Posterior vena cava (tissue), 2 donors: ENCODE results near the gene S100A16. TPM values are rescaled to one million over a fixed set of nuclear protein-coding genes. Genes with fewer than 3 reads are reported as not detected.

ENCODE experiments used
- DNase-seq: peaks from one replicate; pipeline ENCODE4 v3.0.0-alpha.2; 2020; ENCODE audit warnings: low spot score
- intact Hi-C, 2 donors: fragments of 100-400 bp; cut with DNase I; formaldehyde crosslinking; loops; one replicate each; pipeline versions ENCODE4 v1.14.1 to v1.14.2; 2022 to 2023
- total RNA-seq, 2 donors: library from RNA; stranded (reverse); fragmentation: NEBNext Ultra II Directional; extraction: Animal tissue kit (Norgen Biotek cat#: 25700); gene quantifications; one replicate each; pipeline ENCODE4 v1.2.1, GENCODE V29; 2021
- donor health status: DM: yes; HTN: yes; CAD: no.
- donor health status: DM: yes; HTN: yes; CAD: no.

S100A16 gene
- total RNA-seq, 2 donors from 2014 or later = 67.0 to 99.2 TPM

GRCh38 chr1:153573351-153573750 lies 39.6 kb downstream of the S100A16 start:
- intact Hi-C loops = loop anchor here (5.0 kb wide), 3 partner anchors 44 to 221 kb away; partner anchors contain the start of gene S100A14 (in 1 of the 2)
- peak; percentile 4 for DNase-seq

DNA sequence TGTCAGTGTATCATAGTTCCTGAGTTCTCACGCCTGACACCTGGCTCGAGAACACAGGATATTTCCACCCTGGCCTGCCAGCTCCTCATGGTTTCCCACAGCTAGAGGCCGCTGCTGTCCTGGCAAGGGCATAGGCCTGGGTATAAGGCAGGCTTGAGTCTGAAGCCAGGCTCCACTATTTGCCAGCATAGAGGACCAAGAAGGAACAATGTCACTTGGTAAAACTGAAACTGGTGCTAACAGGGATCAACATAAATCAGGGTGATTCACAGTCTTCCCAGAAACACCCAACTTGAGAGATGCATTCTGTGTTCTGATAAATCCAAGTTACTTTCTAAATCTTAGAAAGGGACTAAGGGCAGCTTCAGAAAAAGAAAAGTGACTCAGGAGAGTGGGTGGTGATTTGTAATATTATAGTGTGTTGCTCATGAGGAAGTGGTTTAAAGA lies 40.3 kb downstream of the S100A16 start:
- peak; percentile 92 for DNase-seq
- intact Hi-C loops = loop anchor here (5.0 kb wide), 3 partner anchors 45 to 220 kb away; partner anchors contain the start of gene S100A14 (in 1 of the 2)

DNA sequence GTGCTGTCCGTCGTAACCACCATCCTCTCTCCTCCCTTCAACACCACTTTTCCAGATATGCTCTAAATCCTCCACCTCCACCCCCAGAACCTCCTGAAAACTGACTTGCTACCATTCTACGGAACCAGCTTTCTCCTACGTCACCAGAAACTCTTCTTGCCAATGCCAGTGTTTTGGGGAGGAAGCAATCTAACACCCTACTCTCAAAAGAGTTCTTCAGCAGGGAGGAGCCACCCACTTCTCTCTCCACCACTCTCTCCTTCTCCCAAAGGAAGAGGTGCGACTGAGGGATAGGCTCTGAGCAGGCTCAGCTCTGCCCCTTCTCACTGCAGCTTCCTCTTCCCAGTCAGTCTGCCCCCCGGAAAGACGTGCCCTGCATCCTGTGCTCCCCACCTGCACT lies 41.2 kb downstream of the S100A16 start:
- intact Hi-C loops = loop anchor here (5.0 kb wide), 3 partner anchors 46 to 219 kb away; partner anchors contain the start of gene S100A14 (in 1 of the 2)
- DNase-seq = peak; percentile 45

- intact Hi-C loops = loop anchor here (5.0 kb wide), 3 partner anchors 46 to 219 kb away; partner anchors contain the start of gene S100A14 (in 1 of the 2)
- peak; percentile 10 for DNase-seq
Observed at GRCh38 chr1:153570874-153571273, 42.1 kb downstream of the S100A16 start.

GRCh38 chr1:153569465-153569864 lies 43.5 kb downstream of the S100A16 start:
- no peak for DNase-seq
- intact Hi-C loops = loop anchor here (2.0 to 10.0 kb wide), 3 partner anchors 37 to 59 kb away; no protein-coding TSS in a partner anchor

DNA sequence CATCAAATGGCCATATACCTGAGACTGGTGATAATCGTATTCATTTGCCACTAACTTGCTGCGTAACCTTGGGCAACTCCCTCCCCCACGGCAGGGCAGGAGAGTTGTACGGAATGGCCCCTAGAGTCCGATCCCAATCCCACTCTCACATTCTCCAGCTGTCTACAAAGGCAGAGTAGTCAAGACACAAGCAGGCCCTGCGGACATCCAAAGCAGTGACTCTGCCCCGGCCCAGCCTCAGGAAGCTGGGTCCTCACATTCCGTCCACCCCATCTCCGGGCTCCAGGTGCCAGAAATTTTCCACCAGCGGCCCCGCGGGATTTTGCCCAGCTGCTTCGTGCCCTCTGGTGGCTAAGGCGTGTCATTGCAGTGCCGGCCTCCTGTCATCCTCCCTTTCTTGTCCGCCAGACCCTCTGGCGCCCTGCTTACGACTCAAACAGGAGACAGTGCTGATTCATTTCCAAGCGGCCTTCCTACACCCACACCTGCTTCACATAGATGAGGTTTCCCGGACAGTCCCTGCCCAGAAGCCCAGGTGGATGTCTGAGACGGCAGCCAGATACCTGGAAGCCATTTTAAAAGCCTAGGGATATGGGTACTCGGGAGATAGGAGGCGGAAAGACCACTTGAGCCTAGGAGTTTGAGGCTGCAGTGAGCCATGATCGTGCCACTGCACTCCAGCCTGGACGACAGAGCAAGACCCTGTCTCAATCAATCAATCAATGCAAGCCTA lies 44.4 kb downstream of the S100A16 start:
- peak; percentile 96 for DNase-seq
- intact Hi-C loops = loop anchor here (2.0 to 10.0 kb wide), 3 partner anchors 36 to 58 kb away; no protein-coding TSS in a partner anchor

GRCh38 chr1:153567621-153568366 lies 45.1 kb downstream of the S100A16 start:
- intact Hi-C loops = loop anchor here (2.0 to 10.0 kb wide), 3 partner anchors 35 to 57 kb away; no protein-coding TSS in a partner anchor
- peak; percentile 38 for DNase-seq

GRCh38 chr1:153566414-153567371 lies 46.2 kb downstream of the S100A16 start:
- peak; percentile 98 for DNase-seq
- intact Hi-C loops = loop anchor here (5.0 to 10.0 kb wide), 2 partner anchors 34 to 52 kb away; no protein-coding TSS in a partner anchor

DNA sequence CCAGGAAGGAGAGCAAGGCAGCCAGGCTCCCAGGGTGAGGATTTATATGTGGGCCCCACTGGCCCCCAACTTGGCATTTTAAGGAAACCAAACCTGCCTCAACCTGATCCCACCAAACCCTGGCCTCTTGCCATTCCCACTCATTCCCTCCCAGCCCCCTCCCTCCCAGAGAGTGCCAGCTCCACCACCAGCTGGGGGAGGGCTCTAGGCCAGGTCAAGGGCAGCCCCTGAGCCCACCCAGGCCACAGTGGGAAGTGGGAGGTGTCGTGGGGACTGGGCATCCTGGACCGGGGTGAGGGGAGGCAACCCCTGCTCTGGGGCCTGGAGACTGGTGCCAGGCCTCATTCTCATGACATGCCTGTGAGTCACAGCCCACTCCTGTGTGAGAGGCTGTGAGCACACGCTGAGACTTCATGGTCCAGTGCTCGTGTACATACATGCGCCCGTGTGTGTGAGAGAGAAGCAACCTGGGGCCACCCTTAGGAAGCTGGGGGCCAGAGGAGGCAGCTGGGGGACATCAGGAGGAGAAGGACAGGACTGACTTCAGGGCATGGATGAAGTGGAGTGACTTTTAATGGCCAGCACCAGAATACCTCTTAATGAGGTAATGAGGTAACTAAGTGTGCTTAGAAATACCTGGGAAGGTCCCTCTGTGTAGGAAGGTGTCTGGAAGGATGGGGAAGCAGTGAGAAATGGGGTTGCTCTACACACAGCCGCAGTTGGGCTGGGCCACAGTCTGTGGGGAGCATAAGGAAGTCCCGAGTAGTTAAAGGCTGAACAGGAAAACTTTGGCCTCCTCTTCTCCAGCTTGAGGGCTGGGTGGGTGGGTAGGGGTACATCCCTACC lies 47.2 kb downstream of the S100A16 start, which contains the start of gene S100A2:
TSS of gene S100A2 (minus strand) at position 316 of the 846 bp plus-strand sequence. CDS start 1,967 bp downstream, outside the sequence.
- intact Hi-C loops = loop anchor here (5.0 to 10.0 kb wide), 2 partner anchors 33 to 51 kb away; no protein-coding TSS in a partner anchor
- peak; percentile 89 for DNase-seq

- peak; percentile 52 for DNase-seq
- intact Hi-C loops = loop anchor here in 1 of 2 donors (10.0 kb wide), 1 partner anchor 49 kb away; no protein-coding TSS in a partner anchor
Observed at GRCh38 chr1:153563991-153564390, 48.9 kb downstream of the S100A16 start.

DNA sequence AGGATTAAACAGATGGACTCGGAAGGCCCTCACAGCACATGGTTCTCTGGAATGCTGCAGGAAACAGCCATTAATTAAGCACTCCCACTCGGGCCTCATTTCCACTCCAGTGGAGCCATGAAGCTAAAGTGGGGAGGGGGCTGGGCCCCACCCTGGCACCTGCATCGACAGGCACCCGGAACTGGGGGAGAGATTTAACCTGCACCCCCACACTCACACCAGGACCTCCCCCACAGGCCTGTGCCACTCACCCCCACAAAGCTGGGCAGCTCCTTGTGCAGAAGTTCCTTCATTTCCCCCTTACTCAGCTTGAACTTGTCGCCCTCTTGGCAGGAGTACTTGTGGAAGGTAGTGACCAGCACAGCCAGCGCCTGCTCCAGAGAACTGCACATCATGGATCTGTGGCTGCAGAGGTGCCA lies 49.4 kb downstream of the S100A16 start:
- DNase-seq = peak; percentile 47
- intact Hi-C loops = loop anchor here in 1 of 2 donors (10.0 kb wide), 1 partner anchor 49 kb away; no protein-coding TSS in a partner anchor

DNA sequence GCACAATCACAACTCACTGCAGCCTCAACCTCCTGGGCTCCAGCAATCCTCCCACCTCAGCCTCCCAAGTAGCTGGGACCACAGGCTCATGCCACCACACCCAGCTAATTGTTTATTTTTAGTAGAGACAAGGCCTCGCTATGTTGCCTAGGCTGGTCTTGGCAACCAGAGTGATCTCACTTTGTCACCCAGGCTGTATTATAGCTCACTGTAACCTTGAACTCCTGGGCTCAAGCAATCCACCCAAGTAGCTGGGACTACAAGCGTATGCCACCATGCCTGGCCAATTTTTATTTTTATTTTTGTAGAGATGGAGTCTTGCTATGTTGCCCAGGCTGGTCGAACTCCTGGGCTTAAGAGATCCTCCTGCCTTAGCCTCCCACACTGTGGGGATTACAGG lies 50.9 kb downstream of the S100A16 start:
- DNase-seq = peak; percentile 3
- intact Hi-C loops = loop anchor here in 1 of 2 donors (10.0 kb wide), 1 partner anchor 47 kb away; no protein-coding TSS in a partner anchor

- DNase-seq = peak; percentile 19
- intact Hi-C loops = loop anchor here in 1 of 2 donors (10.0 kb wide), 1 partner anchor 47 kb away; no protein-coding TSS in a partner anchor
Observed at GRCh38 chr1:153561466-153561985, 51.4 kb downstream of the S100A16 start.

DNA sequence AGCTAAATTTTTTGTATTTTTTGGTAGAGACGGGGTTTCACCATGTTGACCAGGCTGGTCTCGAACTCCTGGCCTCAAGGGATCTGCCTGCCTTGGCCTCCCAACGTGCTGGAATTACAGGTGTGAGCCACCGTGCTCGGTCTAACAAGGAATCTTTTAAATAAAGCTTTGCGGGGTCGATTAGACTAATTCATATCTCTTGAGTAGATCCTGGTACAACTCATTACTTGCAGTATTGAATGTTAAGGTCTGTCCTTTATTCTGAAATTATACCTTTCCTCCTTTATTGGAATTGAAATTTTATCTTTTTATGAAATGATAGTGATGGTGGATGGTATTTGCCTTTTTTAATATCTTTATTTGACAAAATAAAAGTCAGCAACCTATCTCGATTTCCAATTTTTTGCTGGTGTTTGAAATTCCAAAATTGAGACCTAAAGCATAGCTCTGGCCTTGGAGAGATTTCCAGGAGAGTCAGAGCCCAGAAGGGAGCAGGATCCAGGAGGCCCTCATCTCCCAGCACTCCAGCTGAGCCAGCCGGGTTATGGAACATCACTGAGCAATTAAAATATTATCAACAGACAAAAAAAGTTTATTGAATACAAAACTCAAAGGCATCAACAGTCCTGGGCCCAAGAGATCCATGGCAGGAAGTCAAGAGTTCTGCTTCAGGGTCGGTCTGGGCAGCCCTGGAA lies 52.0 kb downstream of the S100A16 start:
- intact Hi-C loops = loop anchor here in 1 of 2 donors (10.0 kb wide), 1 partner anchor 46 kb away; no protein-coding TSS in a partner anchor
- DNase-seq = peak; percentile 25

- no peak for DNase-seq
- intact Hi-C loops = loop anchor here in 1 of 2 donors (10.0 kb wide), 1 partner anchor 45 kb away; no protein-coding TSS in a partner anchor
Observed at GRCh38 chr1:153560241-153560640, 52.7 kb downstream of the S100A16 start.

GRCh38 chr1:153557877-153558276 lies 55.1 kb downstream of the S100A16 start:
- intact Hi-C loops = no loop called here
- DNase-seq = no peak
